Activated CD4-positive, alpha-beta T cell treated with anti-CD3 and anti-CD28 coated beads, Interleukin-2, amount 10 ng/mL, durations not matched to agents 24 days and 14 days (primary cell): ENCODE measurements around the gene NCOA1. TPM values are rescaled to one million over a fixed set of nuclear protein-coding genes. Genes with fewer than 3 reads are reported as not detected.
A peak's percentile ranks its signal among the peaks of the same experiment; 100 is the strongest.
"Not testable (repeated sequence)": the region's sequence is repeated elsewhere in the genome, so short reads cannot be mapped to it uniquely, and the experiment has no call there.

Experiments
- DNase-seq: peaks from one replicate; pipeline ENCODE4 v3.0.0; 2022
- H3K27ac Mint-ChIP-seq: one replicate; pipeline ENCODE4 v1.8.0; 2022; ENCODE audit warnings: mild to moderate bottlenecking, mixed read lengths
- H3K27me3 Mint-ChIP-seq: one replicate; pipeline ENCODE4 v1.8.0; 2022; ENCODE audit warnings: mixed read lengths
- H3K36me3 Mint-ChIP-seq: one replicate; pipeline ENCODE4 v1.8.0; 2022; ENCODE audit warnings: low read depth, mild to moderate bottlenecking, mixed read lengths
- H3K4me1 Mint-ChIP-seq: one replicate; pipeline ENCODE4 v1.8.0; 2021; ENCODE audit warnings: mixed read lengths
- H3K4me3 Mint-ChIP-seq: one replicate; pipeline ENCODE4 v1.8.0; 2022; ENCODE audit warnings: mild to moderate bottlenecking, moderate library complexity, mixed read lengths
- H3K9me3 Mint-ChIP-seq: one replicate; pipeline ENCODE4 v1.8.0; 2021; ENCODE audit warnings: mixed read lengths
- intact Hi-C: fragments of 100-400 bp; cut with micrococcal nuclease; formaldehyde crosslinking; loops from one replicate; pipeline ENCODE4 v1.15.1; 2023
- total RNA-seq: library from RNA; stranded (reverse); gene quantifications from 2 replicates; pipeline ENCODE4 v1.2.3, GENCODE V29; 2022

The NCOA1 gene
- total RNA-seq, 1 donor from 2014 or later: 25.9 TPM

GRCh38 chr2:24800487-24800886 is 309.4 kb downstream of the NCOA1 start:
- H3K27ac Mint-ChIP-seq: not testable (repeated sequence)

GRCh38 chr2:24805811-24806660 is 315.0 kb downstream of the NCOA1 start:
- intact Hi-C loops, DNase-seq: not testable (repeated sequence)
- H3K4me1 Mint-ChIP-seq: peaks cover 28% of the 10 kb centered on the region

More at GRCh38 chr2:24800487-24800886, 309.4 kb downstream of the NCOA1 start:
- H3K4me3 Mint-ChIP-seq, DNase-seq, H3K27me3 Mint-ChIP-seq, H3K9me3 Mint-ChIP-seq, intact Hi-C loops: not testable (repeated sequence)
- peaks cover 74% of the 10 kb centered on the region for H3K36me3 Mint-ChIP-seq
- H3K4me1 Mint-ChIP-seq: peaks cover 29% of the 10 kb centered on the region

DNA sequence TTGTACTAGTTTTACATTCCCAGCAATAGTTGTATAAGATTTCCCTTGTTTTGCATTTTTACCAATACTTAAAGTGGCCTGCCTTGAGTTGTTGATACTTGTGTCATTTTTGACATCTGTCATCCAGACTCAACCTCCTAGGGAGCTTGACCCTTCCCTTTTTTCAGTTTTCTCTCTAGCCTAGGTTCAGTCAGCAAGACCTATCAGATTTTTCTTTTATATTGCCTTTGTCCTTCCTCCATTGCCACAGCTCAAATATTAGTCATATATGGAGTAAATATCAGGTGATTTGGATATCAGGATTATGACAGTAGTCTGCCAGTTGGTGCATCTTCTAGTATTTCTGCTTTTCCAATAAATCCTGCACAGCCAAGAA is 315.6 kb downstream of the NCOA1 start:
- H3K4me3 Mint-ChIP-seq: no peak overlapping the region
- H3K36me3 Mint-ChIP-seq: peaks cover 48% of the 10 kb centered on the region
- H3K4me1 Mint-ChIP-seq: peaks cover 28% of the 10 kb centered on the region
- no peaks in the 10 kb centered on the region for H3K27me3 Mint-ChIP-seq
- no peaks in the 10 kb centered on the region for H3K9me3 Mint-ChIP-seq
- intact Hi-C loops: no loop called here
- no peak for DNase-seq
- H3K27ac Mint-ChIP-seq: no peak overlapping the region

More at GRCh38 chr2:24805811-24806660, 315.0 kb downstream of the NCOA1 start:
- not testable (repeated sequence) for H3K27ac Mint-ChIP-seq, H3K27me3 Mint-ChIP-seq, H3K4me3 Mint-ChIP-seq, H3K9me3 Mint-ChIP-seq
- peaks cover 49% of the 10 kb centered on the region for H3K36me3 Mint-ChIP-seq

DNA sequence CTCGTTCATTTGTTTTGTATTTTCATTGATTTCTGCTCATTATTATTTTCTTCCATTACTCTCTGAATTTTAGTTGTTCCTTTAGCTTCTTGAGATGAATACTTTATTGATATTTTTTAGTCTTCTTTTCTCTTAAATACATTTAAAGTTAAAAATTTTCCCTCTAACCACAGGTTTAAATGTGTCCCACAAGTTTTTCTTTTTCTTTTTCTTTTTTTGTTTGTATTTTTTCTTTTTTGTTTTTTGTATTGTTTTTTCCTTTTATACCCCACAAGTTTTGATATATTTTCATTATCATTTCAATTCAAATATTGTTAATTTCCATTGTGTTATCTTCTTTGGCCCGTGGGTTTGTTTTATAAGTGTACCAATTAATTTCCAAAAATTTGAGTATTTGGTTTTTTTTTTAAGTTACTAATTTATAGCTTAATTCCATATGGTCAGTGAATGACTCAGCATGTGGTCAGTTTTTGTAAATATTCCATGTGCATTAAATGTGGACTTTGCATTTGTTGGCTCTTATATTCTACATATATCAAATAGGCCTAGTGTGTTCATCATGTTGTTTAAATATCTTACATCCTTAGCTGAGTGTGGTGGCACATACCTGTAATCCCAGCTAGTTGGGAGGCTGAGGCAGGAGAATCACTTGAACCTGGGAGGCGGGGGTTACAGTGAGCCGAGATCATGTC is 318.4 kb downstream of the NCOA1 start:
- DNase-seq: no peak
- Mint-ChIP-seq H3K27ac (no peak overlapping the region), H3K9me3 (no peaks in the 10 kb centered on the region), H3K27me3 (no peaks in the 10 kb centered on the region), H3K36me3 (peaks cover 42% of the 10 kb centered on the region), H3K4me3 (peak overlapping the region; percentile 1), H3K4me1 (peaks cover 25% of the 10 kb centered on the region)
- intact Hi-C loops: no loop called here

DNA sequence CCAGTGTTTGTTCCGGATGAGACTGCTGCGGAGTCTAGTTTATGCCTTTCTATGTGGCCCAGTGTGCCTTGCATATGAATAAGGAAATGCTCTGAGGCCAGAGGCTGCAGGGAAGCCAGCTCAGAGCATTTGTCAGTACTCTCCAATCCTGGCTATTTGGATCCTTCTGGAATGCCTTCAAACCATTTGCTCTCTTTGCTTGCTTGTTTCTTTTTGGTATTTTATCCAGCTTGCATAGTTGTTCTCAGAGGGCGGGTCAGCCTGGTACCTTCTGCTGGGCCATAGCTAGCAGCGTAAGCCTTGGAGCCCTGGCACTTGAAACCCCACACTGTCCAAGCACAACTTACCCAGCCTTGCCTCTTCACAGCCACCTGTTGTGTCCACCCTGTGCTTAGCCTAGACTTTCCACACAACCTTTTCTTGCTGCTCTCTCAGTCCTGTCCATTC is 322.7 kb downstream of the NCOA1 start:
- Mint-ChIP-seq H3K4me1 (peaks cover 12% of the 10 kb centered on the region), H3K27ac (peak overlapping the region; percentile 6), H3K9me3 (no peaks in the 10 kb centered on the region), H3K36me3 (peaks cover 45% of the 10 kb centered on the region), H3K27me3 (no peaks in the 10 kb centered on the region), H3K4me3 (no peak overlapping the region)
- intact Hi-C loops: no loop called here
- no peak for DNase-seq

DNA sequence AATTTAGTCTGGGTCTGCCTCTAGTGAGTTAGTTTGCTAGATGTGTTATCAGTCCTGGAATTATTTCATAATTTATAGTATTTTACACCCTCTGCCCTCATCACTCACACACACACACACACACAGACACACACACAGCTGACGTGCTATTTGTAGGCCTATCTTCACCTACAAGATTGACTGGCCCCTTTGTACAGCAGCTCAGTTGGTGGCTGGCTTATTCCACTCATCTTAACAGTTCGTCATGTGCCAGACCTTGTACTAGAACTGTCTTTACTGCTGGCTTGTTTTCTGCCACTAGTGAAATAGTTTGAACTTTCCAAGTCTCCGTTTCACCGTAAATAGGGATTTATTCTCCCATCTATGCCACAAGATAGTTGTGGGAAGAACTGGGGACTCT is 323.5 kb downstream of the NCOA1 start:
- H3K4me3 Mint-ChIP-seq: no peak overlapping the region
- no peak overlapping the region for H3K27ac Mint-ChIP-seq
- peaks cover 51% of the 10 kb centered on the region for H3K36me3 Mint-ChIP-seq
- intact Hi-C loops: no loop called here
- H3K27me3 Mint-ChIP-seq: no peaks in the 10 kb centered on the region
- H3K4me1 Mint-ChIP-seq: peaks cover 8% of the 10 kb centered on the region
- DNase-seq: no peak
- H3K9me3 Mint-ChIP-seq: no peaks in the 10 kb centered on the region

GRCh38 chr2:24815171-24815570 is 324.1 kb downstream of the NCOA1 start:
- no peak for DNase-seq
- peaks cover 54% of the 10 kb centered on the region for H3K36me3 Mint-ChIP-seq
- H3K27ac Mint-ChIP-seq: no peak overlapping the region

GRCh38 chr2:24816404-24816803 is 325.4 kb downstream of the NCOA1 start:
- Mint-ChIP-seq H3K4me3 (no peak overlapping the region), H3K27me3 (no peaks in the 10 kb centered on the region), H3K9me3 (no peaks in the 10 kb centered on the region), H3K4me1 (peaks cover 8% of the 10 kb centered on the region), H3K36me3 (peaks cover 64% of the 10 kb centered on the region), H3K27ac (no peak overlapping the region)
- intact Hi-C loops: no loop called here
- DNase-seq: no peak

More at GRCh38 chr2:24815171-24815570, 324.1 kb downstream of the NCOA1 start:
- Mint-ChIP-seq H3K4me1 (peaks cover 8% of the 10 kb centered on the region), H3K4me3 (no peak overlapping the region), H3K27me3 (no peaks in the 10 kb centered on the region), H3K9me3 (no peaks in the 10 kb centered on the region)
- intact Hi-C loops: no loop called here

GRCh38 chr2:24816884-24817283 is 325.8 kb downstream of the NCOA1 start:
- Mint-ChIP-seq H3K4me1 (peaks cover 8% of the 10 kb centered on the region), H3K36me3 (peaks cover 66% of the 10 kb centered on the region), H3K27ac (no peak overlapping the region), H3K4me3 (no peak overlapping the region), H3K27me3 (no peaks in the 10 kb centered on the region), H3K9me3 (no peaks in the 10 kb centered on the region)
- intact Hi-C loops: no loop called here
- DNase-seq: no peak

DNA sequence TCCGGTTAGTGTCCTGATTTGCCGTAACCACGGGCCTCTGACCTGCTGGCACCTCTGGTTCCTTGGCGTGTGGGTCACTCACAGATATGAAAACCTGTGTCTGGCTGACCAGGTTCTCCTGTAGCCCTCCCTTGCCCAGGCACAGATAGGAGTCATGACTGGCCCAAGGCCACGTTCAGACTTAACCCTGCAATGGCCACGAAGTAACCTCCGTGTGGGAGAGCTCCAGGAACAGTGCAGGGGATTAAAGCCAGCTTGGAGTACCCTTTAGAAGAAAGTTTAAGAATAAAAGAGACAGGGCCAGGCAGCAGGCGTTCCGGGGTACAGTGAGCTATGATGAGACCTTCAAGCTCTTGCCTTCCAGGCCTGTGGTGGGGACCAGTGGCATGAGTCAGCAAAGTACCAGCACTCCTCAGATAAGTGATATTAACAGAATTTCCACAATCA is 327.7 kb downstream of the NCOA1 start:
- Mint-ChIP-seq H3K4me1 (peaks cover 5% of the 10 kb centered on the region), H3K36me3 (peaks cover 68% of the 10 kb centered on the region), H3K4me3 (no peak overlapping the region), H3K27ac (no peak overlapping the region), H3K27me3 (no peaks in the 10 kb centered on the region), H3K9me3 (no peaks in the 10 kb centered on the region)
- intact Hi-C loops: no loop called here
- no peak for DNase-seq

GRCh38 chr2:24819442-24820174 is 328.6 kb downstream of the NCOA1 start:
- no peak for DNase-seq
- Mint-ChIP-seq H3K27ac (no peak overlapping the region), H3K4me3 (no peak overlapping the region), H3K36me3 (peaks cover 71% of the 10 kb centered on the region), H3K27me3 (no peaks in the 10 kb centered on the region), H3K4me1 (peaks cover 2% of the 10 kb centered on the region), H3K9me3 (no peaks in the 10 kb centered on the region)
- intact Hi-C loops: no loop called here

- H3K4me3 Mint-ChIP-seq: no peak overlapping the region
- no peak for DNase-seq
- H3K4me1 Mint-ChIP-seq: peaks cover 2% of the 10 kb centered on the region
- H3K36me3 Mint-ChIP-seq: peaks cover 77% of the 10 kb centered on the region
- intact Hi-C loops: no loop called here
- no peaks in the 10 kb centered on the region for H3K9me3 Mint-ChIP-seq
- no peak overlapping the region for H3K27ac Mint-ChIP-seq
- H3K27me3 Mint-ChIP-seq: no peaks in the 10 kb centered on the region
Observed at GRCh38 chr2:24820175-24820513, 329.1 kb downstream of the NCOA1 start.
